Epidermal melanocyte (primary cell): ENCODE measurements around the gene MTA3.

ENCODE experiments used
- DNase-seq: peaks from one replicate; pipeline ENCODE4 v3.0.0; 2011; ENCODE audit warnings: low spot score; ENCODE audit not compliant: insufficient read length

Gene MTA3

DNA sequence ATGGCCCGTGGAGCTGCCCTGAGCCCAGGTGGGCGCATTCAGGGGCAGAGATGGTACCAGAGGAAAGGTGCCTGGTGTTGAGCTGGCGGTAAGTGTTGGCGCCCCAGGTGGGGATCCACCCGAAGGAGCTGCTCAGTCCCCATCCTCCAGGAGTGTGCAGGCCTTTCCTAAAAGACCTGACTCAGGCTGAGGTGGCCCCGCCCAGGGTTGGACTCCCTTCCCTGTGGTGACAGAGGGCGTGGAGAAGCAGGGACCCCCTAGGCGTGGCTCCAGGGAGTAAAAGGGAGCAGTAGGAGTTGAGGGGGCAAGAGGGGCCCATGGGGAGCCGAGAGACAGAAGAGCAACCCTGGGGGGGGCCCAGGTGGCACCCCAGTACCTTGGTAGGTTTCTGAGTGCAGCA is 193.1 kb downstream of the MTA3 start:
- no peak for DNase-seq

- DNase-seq: no peak
Observed at GRCh38 chr2:42762155-42762554, 193.7 kb downstream of the MTA3 start.

DNA sequence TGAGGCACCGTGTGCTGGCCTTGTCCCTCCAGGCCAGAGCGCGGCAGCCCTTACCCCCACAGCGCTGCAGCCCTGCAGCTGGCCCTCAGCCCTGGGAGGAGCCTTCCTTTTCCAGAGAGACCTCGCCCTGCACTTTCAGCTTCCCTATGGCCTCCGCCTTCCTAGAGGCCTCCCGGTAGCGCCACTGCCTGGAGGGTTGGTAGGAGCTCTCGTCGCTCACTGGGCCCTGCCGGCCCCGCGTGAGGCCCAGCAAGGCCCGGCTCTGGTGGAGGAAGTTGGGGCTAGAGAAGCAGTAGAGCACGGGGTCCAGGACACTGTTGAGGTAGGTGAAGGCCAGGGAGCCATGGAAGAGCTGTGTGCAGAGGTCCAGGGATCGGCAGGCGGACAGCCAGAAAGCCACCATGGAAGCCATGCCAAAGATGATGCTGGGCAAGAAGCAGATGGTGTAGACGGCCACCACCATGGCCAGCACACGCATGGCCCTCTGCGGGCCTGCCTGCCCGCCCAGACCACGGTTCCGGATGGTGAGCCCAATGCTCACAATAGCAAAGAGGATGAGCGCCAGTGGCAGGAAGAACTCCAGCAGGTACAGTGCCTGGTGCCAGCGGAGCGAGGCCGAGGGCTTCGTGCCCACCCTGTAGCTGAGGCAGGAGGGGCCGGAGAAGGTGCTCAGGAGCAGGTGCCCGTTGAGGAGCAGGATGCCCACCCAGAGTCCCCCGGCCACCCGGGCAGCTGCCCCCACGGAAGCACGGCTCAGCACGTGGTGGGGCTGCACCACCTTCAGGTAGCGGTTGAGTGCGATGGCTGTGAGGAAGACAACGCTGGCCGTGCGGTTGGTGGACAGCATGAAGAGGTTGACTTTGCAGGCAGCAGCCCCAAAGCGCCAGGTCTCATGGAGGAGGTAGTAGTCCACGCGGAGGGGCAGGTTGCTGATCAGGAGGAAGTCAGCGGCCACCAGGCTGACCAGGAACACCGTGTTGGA is 194.7 kb downstream of the MTA3 start:
- no peak for DNase-seq

GRCh38 chr2:42764096-42764495 is 195.7 kb downstream of the MTA3 start, which contains the start of gene OXER1:
Gene OXER1, minus strand, starts transcription at chr2:42764135. Its CDS starts 73 bp downstream, at chr2:42764062.
- no peak for DNase-seq

GRCh38 chr2:42764901-42765300 is 196.5 kb downstream of the MTA3 start:
- DNase-seq: no peak

GRCh38 chr2:42765686-42766085 is 197.3 kb downstream of the MTA3 start:
- DNase-seq: no peak

DNA sequence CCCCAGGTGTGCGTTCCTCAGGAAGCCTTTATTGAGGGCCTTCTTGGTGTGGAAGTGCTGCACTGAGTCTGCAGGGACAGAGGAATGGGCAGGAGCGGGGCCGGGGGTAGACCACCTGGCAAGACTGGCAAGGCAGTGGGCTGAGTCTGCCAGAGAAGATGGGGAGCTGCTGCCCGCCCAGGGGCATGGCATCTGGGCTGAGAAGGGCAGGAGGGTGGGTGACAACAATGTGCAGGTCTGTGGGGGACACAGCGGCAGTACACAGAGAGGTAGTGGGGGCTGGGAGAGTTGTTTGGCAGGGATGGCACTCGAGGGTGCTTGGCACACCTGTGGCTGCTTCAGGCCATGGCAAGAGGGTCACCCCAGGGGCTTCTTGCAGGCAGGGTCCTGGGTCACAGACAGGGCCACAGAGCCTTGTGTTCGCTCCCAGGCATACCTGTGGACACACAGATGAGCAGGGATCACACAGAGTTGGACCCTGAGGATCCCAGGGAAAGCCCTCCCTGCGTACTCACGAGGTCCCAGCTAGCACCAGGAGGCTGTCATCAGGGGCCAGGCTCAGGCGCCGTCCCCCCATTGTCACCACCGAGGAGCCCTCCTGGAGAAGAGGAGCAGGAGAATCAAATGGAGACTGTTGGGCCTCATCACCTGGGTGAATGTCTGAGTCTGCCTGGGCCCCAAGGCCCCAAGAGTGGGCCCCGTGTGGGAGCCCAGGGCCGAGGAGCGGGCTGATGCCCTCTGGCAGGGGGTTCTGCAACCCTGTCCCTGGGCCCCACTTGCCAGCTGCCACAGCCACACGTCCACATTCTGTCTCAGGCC is 198.9 kb downstream of the MTA3 start:
- no peak for DNase-seq

GRCh38 chr2:42767899-42768705 is 199.7 kb downstream of the MTA3 start:
- no peak for DNase-seq

- DNase-seq: no peak
Observed at GRCh38 chr2:42768706-42769256, 200.3 kb downstream of the MTA3 start.

DNA sequence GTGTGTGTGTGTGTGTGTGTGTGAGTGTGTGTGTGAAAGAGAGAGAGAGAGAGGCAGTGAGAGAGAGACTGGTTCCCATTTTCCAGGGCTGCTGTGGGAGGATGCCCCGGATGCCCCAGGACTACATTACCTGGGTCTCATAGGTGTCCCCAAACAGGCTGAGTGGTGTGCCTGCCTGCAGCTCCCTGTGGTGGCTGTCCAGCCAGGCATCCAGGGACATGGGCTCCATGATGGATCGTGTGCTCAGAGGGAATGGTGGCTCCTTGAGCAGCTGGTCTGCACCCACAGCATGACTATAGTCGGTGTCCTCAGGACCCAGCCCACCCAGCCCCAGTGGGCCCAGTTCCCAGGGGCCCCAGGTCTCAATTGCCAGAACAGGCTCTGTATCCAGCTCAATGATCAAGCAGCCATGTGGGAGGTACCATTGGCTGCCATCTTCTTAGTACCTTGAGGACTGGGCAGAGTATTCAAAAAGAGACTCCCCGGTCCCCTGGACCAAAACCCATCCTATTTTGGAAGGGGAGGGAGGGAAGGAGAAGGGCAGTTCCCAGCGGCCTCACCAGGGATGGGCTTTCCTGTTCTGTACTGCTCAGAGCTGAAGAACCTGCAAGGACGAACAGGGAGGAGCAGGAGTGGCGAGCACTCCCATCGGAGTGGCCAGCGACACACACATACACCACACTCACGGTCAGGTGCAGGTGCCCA is 201.3 kb downstream of the MTA3 start:
- DNase-seq: no peak

GRCh38 chr2:42770288-42771131 is 202.1 kb downstream of the MTA3 start:
- DNase-seq: no peak

GRCh38 chr2:42771546-42772153 is 203.2 kb downstream of the MTA3 start:
- DNase-seq: no peak

DNA sequence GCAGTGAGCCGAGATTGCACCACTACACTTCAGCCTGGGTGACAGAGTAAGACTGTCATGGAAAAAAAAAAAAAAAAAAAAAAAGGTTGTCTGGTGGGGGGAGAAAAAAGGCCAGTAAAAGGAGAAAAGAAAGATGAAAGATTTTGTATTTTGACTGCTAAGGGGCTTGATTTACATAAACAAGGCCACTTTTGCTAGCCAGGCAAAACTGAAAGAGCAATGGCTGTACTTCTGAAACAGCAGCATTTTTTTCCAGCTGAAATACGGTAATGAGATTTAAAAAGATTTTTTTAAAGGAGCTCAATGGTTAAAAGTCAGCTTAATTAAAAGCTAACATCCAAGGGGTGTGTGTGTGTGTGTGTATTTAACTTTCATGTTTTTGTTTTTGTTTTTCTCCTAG is 206.8 kb downstream of the MTA3 start:
- no peak for DNase-seq

DNA sequence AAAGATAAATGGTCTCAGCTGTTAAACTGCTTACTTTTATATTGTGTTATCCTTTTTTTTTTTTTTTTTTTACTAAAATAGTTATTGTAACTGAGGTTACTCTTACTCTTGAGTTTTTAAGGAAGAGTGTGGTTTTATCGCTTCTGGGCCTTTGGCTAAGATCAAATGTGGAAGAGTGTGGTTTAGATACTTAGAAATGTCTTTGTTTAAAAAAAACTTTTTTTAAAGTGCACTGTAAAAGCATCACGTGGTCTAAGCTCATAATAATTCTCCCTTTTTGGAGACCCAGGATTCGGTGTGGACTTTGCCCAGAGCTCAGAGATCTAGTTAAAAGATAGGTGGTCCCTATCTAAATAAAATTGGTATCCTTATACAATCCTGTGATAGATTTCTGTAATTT is 207.4 kb downstream of the MTA3 start:
- DNase-seq: no peak

- no peak for DNase-seq
Observed at GRCh38 chr2:42777883-42778805, 209.7 kb downstream of the MTA3 start.

DNA sequence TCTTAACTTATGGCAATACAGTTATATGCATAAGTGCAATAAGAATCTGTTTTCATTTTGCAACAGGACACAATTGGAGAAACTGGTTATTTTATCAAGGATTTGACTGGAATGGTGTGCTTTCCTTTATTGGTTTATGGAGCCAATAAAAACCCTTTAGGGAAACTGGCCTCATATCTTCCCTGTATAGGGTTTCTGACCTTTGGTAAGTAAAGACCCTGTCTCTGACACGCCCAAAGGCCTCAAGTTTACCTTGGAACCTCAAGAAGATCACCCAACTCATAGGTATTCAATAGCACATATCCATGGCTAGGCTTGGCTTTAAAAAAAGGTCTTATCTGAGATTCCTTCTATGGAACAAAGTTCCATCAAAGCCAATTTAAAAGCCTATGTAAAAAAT is 212.7 kb downstream of the MTA3 start:
- no peak for DNase-seq

DNA sequence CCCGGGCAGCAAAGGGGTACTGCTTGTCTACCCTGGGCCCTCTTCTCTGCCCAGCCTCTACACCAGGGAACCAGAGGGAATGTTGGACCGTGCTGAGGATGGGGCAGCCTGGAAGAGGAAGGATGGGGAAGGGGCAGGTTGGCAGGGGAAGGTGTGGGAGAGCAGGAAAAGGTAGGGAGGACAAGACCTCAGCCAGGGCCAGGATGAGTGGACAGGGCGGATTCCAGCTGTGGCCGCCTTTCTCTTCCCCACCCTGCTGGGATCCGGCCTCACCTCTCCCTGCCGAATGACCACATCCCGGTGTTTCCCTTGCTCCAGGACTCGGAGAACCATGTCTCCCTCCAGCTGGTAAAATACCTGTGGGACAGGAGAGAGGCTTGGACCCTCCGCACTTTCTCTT is 215.1 kb downstream of the MTA3 start:
- no peak for DNase-seq
